A673 (cell line): Measurements from ENCODE around the gene TNKS1BP1.

Experiments used
- CTCF ChIP-seq: fragments of 300-800, 200-600 bp; sonication (generic); conservative IDR thresholded peaks from 2 replicates; pipeline ENCODE4 v1.5.1; 2017; ENCODE audit warnings: low read depth, mild to moderate bottlenecking, antibody characterized with exemption, low read length, moderate library complexity, mixed read lengths
- EZH2 ChIP-seq: fragments of 200-600 bp; sonication (generic); IDR thresholded peaks from 2 replicates; pipeline ENCODE4 v1.6.1; 2017; ENCODE audit warnings: borderline replicate concordance, low read depth, mild to moderate bottlenecking, mixed read lengths, antibody characterized with exemption, low read length; ENCODE audit not compliant: poor library complexity, severe bottlenecking

DNA sequence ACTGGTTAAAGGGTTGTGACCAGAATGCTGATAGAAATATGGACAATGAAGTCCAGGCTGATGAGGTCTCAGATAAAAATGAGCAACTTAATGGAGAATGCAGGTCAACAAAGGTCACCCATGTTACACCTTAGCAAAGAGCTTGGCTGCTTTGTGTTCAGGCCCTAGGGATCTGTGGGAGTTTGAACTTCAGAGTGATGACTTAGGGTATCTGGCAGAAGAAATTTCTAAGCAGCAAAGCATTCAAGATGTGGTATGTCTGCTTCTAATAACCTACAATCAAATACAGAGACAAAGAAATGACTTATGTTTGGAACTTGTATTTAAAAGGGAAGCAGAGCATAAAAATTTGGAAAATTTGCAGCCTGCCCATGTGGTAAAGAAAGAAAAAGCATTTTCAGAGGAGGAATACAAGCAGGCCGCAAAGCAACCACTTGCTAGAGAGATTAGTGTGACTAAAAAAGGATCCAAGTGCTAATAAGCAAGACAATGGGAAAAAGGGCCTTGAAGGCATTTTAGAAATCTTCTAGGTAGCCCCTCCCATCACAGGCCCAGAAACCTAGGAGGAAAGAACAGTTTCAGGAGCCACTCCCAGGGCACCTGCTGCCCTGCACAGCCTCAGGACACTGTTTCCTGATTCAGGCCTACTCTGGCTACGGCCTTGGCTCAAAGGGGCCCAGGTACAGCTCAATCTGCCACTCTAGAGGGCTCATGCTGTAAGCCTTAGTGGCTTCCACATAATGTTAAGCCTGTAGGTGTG is 41.3 kb downstream of the TNKS1BP1 start:
- TF ChIP-seq CTCF: no peak
- no peak for TF ChIP-seq EZH2
